Daoy (cell line): Measurements from ENCODE around the gene EXOC6B. TPM values are rescaled to one million over a fixed set of nuclear protein-coding genes. Genes with fewer than 3 reads are reported as not detected.

Source experiments
- total RNA-seq: library from RNA; depleted of rRNA; stranded (reverse); fragments of >200 nt; shearing (Covaris generic); gene quantifications from 2 replicates; pipeline ENCODE4 v1.2.3, GENCODE V29; 2014; rRNA removed

Gene EXOC6B
- total RNA-seq, 1 experiment from 2014 or later, result 7.6 TPM

Other genes starting within 250 kb of the EXOC6B start
- 33.7 and 39.1 TPM in 2 replicates for gene SPR, start 61.4 kb upstream of the EXOC6B start, total RNA-seq
- 0.06 and 0.29 TPM in 2 replicates for gene EMX1, start 91.5 kb upstream of the EXOC6B start, total RNA-seq
- 10.2 and 11.0 TPM in 2 replicates for gene SFXN5, start 245.7 kb upstream of the EXOC6B start, total RNA-seq